GM12878 (cell line): ENCODE results near the gene DCUN1D3.

Experiments
- HCFC1 ChIP-seq: fragments of 150-350 bp; IDR thresholded peaks from 2 replicates; pipeline ENCODE4 v1.6.1; 2014; ENCODE audit warnings: low read length
- MAX ChIP-seq: IDR thresholded peaks from 2 replicates; pipeline ENCODE4 v1.6.1; 2012; ENCODE audit warnings: low read depth, low read length, improper control_type of control experiment
- POLR2A ChIP-seq: IDR thresholded peaks from 2 replicates; pipeline ENCODE4 v1.6.1; 2011; ENCODE audit warnings: low read depth, mild to moderate bottlenecking, low read length
- RCOR1 ChIP-seq: conservative IDR thresholded peaks from 2 replicates; pipeline ENCODE4 v1.6.1; 2012; ENCODE audit warnings: low read depth, low read length, improper control_type of control experiment
- RUNX3 ChIP-seq: IDR thresholded peaks from 2 replicates; pipeline ENCODE4 v1.6.1; 2012; ENCODE audit warnings: low read length, inconsistent platforms
- TAF1 ChIP-seq: IDR thresholded peaks from 2 replicates; pipeline ENCODE4 v1.6.1; 2011; ENCODE audit warnings: mild to moderate bottlenecking, low read depth, low read length, borderline replicate concordance
- TARDBP ChIP-seq: IDR thresholded peaks from 2 replicates; pipeline ENCODE4 v1.6.1; 2016; ENCODE audit warnings: borderline replicate concordance
- TF ChIP-seq, protein P1 (sequence below), 3 experiments: IDR thresholded peaks in 2 of 3; conservative IDR thresholded peaks in 1 of 3; 2 replicates each; pipeline ENCODE4 v1.5.1; 2011; ENCODE audit warnings: low read depth in 3 of 3, low read length in 3 of 3, mild to moderate bottlenecking in 3 of 3, control low read depth in 2 of 3, moderate library complexity in 2 of 3, inconsistent platforms in 1 of 3, mixed read lengths in 1 of 3; ENCODE audit not compliant: control insufficient read depth in 2 of 3, insufficient read depth in 1 of 3; ENCODE audit errors: extremely low read depth in 1 of 3
- TF ChIP-seq, protein P2 (sequence below): IDR thresholded peaks from 2 replicates; pipeline ENCODE4 v1.6.1; 2011; ENCODE audit warnings: low read depth, low read length, improper control_type of control experiment, borderline replicate concordance
- TF ChIP-seq, protein P3 (sequence below): IDR thresholded peaks from 2 replicates; pipeline ENCODE4 v1.6.1; 2012; ENCODE audit warnings: mild to moderate bottlenecking, low read depth, low read length
- TF ChIP-seq, protein P4 (sequence below): fragments of 450-650 bp; IDR thresholded peaks from 2 replicates; pipeline ENCODE4 v1.6.1; 2017; ENCODE audit warnings: borderline replicate concordance

GRCh38 chr16:20938426-20938825, 38.3 kb upstream of the DCUN1D3 start:
- no peak for TF ChIP-seq MAX
- TF ChIP-seq RUNX3 = no peak
- TF ChIP-seq, protein P1, sequence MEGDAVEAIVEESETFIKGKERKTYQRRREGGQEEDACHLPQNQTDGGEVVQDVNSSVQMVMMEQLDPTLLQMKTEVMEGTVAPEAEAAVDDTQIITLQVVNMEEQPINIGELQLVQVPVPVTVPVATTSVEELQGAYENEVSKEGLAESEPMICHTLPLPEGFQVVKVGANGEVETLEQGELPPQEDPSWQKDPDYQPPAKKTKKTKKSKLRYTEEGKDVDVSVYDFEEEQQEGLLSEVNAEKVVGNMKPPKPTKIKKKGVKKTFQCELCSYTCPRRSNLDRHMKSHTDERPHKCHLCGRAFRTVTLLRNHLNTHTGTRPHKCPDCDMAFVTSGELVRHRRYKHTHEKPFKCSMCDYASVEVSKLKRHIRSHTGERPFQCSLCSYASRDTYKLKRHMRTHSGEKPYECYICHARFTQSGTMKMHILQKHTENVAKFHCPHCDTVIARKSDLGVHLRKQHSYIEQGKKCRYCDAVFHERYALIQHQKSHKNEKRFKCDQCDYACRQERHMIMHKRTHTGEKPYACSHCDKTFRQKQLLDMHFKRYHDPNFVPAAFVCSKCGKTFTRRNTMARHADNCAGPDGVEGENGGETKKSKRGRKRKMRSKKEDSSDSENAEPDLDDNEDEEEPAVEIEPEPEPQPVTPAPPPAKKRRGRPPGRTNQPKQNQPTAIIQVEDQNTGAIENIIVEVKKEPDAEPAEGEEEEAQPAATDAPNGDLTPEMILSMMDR (IDR thresholded peaks at IDR 0.05 in 2 of 3, conservative IDR thresholded peaks at IDR 0.05 in 1 of 3; ENCODE audit: control insufficient read depth in 2 of 3, extremely low read depth in 1 of 3, insufficient read depth in 1 of 3, low read depth in 3 of 3, low read length in 3 of 3) = no peak
- TF ChIP-seq, protein P2, sequence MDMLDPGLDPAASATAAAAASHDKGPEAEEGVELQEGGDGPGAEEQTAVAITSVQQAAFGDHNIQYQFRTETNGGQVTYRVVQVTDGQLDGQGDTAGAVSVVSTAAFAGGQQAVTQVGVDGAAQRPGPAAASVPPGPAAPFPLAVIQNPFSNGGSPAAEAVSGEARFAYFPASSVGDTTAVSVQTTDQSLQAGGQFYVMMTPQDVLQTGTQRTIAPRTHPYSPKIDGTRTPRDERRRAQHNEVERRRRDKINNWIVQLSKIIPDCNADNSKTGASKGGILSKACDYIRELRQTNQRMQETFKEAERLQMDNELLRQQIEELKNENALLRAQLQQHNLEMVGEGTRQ = no peak
- TF ChIP-seq RCOR1 = no peak
- TF ChIP-seq POLR2A = no peak
- TF ChIP-seq, protein P3, sequence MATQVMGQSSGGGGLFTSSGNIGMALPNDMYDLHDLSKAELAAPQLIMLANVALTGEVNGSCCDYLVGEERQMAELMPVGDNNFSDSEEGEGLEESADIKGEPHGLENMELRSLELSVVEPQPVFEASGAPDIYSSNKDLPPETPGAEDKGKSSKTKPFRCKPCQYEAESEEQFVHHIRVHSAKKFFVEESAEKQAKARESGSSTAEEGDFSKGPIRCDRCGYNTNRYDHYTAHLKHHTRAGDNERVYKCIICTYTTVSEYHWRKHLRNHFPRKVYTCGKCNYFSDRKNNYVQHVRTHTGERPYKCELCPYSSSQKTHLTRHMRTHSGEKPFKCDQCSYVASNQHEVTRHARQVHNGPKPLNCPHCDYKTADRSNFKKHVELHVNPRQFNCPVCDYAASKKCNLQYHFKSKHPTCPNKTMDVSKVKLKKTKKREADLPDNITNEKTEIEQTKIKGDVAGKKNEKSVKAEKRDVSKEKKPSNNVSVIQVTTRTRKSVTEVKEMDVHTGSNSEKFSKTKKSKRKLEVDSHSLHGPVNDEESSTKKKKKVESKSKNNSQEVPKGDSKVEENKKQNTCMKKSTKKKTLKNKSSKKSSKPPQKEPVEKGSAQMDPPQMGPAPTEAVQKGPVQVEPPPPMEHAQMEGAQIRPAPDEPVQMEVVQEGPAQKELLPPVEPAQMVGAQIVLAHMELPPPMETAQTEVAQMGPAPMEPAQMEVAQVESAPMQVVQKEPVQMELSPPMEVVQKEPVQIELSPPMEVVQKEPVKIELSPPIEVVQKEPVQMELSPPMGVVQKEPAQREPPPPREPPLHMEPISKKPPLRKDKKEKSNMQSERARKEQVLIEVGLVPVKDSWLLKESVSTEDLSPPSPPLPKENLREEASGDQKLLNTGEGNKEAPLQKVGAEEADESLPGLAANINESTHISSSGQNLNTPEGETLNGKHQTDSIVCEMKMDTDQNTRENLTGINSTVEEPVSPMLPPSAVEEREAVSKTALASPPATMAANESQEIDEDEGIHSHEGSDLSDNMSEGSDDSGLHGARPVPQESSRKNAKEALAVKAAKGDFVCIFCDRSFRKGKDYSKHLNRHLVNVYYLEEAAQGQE = no peak
- TF ChIP-seq TARDBP = no peak
- no peak for TF ChIP-seq HCFC1
- TF ChIP-seq TAF1 = no peak
- TF ChIP-seq, protein P4, sequence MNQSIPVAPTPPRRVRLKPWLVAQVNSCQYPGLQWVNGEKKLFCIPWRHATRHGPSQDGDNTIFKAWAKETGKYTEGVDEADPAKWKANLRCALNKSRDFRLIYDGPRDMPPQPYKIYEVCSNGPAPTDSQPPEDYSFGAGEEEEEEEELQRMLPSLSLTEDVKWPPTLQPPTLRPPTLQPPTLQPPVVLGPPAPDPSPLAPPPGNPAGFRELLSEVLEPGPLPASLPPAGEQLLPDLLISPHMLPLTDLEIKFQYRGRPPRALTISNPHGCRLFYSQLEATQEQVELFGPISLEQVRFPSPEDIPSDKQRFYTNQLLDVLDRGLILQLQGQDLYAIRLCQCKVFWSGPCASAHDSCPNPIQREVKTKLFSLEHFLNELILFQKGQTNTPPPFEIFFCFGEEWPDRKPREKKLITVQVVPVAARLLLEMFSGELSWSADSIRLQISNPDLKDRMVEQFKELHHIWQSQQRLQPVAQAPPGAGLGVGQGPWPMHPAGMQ = no peak
